Subcutaneous adipose tissue (tissue), 4 donors: Measurements from ENCODE around the gene CFAP46. TPM values are rescaled to one million over a fixed set of nuclear protein-coding genes. Genes with fewer than 3 reads are reported as not detected.

Experiments used
- CTCF ChIP-seq: fragments of 450-650 bp; IDR thresholded peaks from one replicate; pipeline ENCODE4 v1.5.1; 2016; ENCODE audit warnings: low read depth, mild to moderate bottlenecking, control low read depth, antibody characterized with exemption, moderate library complexity
- total RNA-seq, 4 donors: library from RNA; depleted of rRNA; stranded (reverse); fragments of >200 nt; gene quantifications; one replicate each; pipeline ENCODE4 v1.1.0, GENCODE V29; 2016

Gene CFAP46
- total RNA-seq, 4 donors from 2014 or later, result not detected

DNA sequence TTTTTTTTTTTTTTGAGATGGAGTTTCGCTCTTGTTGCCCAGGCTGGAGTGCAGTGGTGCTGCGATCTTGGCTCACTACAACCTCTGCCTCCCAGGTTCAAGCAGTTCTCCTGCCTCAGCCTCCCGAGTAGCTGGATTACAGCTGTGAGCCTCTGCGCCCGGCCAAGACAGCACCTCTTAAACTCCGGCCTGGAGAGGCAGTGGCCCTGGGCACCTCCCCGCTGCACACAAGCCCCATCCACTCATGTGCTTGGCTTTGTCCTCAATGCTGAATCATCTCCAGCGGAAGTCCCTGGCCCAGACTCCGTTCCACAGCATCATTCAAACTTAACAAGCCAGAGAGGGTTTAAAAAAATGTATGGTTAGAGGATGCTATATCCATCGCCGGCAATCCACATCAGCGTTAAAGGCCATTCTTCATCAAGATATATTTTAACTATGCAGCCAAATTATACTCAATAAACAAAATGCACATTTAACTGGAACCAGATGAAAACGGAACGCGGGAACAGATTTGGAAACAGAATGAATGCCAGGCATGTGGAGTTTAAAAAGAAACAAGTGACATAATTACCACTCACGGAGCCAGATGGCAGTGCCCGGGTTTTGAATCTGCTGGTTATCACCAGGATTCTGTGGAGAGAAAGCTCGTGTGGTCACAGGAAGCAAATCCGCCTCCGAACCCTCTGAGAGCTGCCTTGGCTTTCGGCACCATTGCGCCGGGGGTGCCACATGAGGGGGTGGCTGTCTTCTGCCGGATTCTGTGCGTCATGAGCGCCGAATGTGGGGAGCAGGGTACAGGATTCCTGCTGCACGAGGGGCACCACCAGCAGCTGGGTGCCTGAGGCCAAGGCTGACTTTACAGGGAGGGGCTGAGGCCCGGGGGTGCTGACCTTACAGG is 45.6 kb upstream of the CFAP46 start:
- no peak for TF ChIP-seq CTCF

DNA sequence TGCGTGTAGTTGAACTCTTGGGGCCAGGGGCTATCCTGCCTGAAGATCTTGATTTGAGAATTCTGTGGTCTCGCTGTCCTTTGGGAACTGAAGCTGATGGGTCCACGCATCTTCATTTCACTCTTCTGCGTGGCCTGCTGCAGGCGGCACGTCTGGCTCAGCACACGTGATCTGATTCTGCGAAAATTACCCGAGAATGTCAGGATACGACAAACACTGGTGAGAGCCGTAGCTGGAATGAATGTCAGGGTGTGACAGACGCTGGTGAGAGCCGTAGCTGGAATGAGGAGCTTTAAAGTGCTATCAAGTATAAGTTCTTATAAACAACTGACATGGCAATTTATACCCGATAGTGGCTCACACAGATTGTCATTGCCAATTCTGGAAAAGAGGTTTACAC is 44.6 kb upstream of the CFAP46 start:
- TF ChIP-seq CTCF, result no peak

DNA sequence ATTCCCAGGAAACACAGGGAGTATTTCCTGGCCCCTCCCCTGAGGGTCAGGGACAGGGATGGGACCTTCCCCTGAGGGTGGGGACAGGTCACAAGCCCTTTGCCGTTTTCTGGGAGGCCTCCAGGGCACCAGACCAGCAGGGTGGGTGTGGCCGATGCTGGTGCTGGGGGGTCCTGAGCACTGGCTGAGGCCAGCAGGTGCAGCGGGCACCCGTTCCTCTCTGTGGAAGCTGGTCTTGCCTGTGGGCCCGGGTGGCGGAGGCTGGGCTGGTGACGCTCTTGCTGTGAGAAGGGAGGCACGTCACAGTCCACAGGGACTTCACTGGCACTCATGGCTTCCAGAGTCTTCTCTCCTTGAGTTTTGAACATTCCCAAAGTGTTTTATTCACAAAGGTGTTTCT is 44.2 kb upstream of the CFAP46 start:
- no peak for TF ChIP-seq CTCF

- TF ChIP-seq CTCF, result no peak
Measured at GRCh38 chr10:132986076-132986475, 43.7 kb upstream of the CFAP46 start.

DNA sequence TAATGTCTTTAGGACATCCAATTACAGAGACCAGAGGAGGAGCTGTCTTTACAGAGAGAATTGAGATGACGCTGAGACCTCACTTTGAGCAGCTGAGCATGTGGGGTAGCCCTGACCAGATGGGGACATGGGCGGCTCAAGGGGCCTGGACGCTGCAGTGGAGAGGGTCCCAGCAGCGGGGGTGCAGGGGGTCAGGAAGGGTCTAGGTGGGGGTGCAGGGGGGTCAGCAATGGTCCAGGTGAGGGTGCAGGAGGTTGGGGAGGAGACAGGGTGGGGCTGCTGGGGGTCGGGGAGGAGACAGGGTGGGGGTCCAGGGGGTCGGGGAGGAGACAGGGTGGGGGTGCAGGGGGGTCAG is 43.2 kb upstream of the CFAP46 start:
- TF ChIP-seq CTCF, result no peak

GRCh38 chr10:132984801-132985545 is 42.6 kb upstream of the CFAP46 start:
- no peak for TF ChIP-seq CTCF

DNA sequence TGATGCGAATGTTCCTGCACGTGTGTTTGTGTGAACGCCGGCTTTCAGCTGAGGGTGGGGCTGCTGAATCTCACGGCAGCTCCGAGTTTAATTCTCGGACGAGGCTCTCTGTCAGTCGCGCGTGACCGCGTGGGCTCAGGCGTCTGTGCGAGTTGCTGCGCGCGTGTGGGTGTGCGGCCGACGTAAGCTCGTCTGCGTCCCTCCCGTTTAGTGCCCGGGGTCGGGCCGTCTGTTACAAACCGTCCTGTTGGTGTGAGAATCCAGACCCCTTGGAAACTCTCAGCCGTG is 41.6 kb upstream of the CFAP46 start:
- no peak for TF ChIP-seq CTCF
